Dedifferentiated amniotic fluid mesenchymal stem cell (primary cell): ENCODE data around the gene KIZ.
"Not testable (repeated sequence)": the region's sequence is repeated elsewhere in the genome, so short reads cannot be mapped to it uniquely, and the experiment has no call there.

Experiments
- DNase-seq: peaks from one replicate; pipeline ENCODE4 v3.0.0-alpha.2; 2016; ENCODE audit errors: extremely low spot score

Gene KIZ

DNA sequence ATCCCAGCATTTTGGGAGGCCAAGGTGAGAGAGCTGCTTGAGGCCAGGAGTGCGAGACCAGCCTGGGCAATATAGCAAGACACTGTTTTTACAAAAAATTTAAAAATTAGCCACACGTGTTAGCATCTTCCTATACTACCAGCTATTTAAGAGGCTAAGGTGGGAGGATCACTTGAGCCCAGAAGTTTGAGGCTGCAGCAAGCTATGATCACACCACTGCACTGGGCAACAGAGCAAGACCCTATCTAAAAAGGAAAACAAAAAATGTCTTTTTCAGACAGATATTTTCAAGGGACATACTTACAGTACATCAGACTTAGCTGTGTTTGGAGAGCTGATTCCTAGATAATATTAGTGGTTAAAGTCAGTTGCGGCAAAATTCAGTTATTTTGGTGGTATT lies 104.3 kb downstream of the KIZ start:
- DNase-seq: no peak

DNA sequence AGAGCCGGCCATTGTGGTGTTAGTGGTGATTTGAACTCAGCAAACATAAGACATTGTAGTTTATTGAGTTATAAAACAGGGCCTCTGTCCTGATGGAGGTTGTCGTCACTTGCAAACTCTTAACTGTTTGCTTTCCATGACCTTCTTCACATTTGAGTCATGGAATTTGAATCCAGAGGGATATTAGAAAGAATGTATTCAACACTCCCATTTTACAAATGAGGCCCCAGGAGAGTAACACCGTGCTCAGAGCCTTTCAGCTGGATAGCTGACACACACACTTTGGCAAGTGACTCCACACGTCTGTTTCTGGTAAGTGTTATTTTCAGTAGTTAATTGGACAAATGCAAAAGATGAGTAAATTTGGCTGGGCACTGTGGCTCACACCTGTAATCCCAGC lies 104.8 kb downstream of the KIZ start:
- no peak for DNase-seq

DNA sequence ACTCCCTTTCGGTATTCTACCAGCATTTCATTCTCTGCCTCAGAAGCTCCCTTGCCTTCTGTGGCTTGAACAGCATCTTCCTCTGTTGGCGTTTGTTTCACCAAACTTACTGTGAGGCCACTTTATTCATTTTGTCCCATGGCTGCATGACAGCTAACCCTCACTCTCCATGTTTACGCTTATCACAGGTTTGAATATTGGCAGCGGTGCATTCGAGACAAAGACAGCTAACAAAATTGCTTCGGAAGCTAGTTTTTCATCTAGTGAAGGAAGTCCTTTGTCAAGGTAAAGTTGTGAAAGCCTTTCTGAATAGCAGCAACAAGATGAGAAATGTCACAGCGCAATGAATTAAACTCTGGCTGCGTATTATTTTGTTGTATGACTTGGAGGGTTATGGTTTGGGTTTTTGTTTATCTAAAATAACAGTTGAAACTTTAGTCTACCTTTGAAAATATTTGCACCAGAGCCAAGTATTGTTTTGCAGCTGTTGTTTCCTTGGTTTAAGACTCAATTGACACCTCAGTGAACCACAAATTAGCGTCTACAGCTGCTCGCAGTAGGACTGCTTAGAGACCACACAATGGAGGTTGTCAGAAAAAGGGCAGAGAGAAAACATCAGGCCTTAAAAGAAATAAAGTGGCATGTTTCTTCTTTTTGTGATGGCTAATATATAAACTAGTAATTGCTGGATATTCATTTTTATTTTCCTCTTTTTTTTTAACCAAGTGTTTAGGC lies 106.8 kb downstream of the KIZ start:
- no peak for DNase-seq

DNA sequence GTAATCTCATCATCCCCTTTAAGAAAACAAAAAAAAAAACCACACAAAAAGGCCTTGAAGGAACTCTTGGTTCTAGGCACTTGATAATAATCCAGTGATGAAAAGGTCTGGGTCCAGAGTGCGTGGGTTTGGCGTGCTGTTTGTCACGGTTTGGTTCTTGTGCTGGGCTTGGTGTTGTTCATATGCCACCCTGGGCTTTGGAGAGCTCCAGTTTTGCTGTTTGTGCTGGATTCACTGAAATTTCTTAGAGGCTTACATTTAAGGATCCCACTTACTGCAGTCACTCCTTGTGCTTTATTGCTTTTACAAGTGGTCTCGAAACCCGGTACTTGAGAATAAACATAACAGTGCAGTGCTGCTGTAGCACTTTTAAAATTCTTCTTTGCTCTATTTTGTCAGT lies 108.4 kb downstream of the KIZ start:
- no peak for DNase-seq

DNA sequence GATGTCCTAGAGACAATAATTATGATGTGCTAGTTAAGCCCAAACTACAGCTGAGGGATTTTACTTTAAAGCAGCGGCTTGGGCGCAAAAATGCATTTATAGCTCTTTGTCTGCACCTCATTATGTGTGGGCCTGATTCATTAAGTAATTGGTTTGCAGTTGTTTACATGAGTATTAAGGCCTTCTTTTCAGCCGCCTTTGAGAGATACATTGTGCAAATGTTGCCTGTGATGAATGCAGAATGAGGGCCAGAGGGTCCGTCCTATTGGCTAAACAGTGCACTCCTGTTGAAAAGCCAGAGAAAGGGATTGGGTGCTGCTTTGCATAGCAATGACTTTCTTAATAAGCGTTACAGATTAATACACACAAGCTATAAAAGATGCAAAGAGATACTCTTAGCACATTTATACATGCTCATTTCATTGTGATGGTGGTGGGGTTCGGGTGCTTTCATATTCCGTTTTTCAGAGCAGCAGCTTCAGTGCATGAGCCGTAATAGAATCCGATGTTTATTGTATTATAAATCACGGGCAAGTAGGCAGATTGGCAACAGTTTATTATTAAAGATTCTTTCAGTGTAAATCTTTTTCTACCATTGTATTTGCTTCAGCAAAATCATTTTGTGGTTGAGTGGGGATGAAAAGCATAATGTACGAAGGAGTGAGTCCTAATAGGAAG lies 109.1 kb downstream of the KIZ start:
- DNase-seq: no peak

DNA sequence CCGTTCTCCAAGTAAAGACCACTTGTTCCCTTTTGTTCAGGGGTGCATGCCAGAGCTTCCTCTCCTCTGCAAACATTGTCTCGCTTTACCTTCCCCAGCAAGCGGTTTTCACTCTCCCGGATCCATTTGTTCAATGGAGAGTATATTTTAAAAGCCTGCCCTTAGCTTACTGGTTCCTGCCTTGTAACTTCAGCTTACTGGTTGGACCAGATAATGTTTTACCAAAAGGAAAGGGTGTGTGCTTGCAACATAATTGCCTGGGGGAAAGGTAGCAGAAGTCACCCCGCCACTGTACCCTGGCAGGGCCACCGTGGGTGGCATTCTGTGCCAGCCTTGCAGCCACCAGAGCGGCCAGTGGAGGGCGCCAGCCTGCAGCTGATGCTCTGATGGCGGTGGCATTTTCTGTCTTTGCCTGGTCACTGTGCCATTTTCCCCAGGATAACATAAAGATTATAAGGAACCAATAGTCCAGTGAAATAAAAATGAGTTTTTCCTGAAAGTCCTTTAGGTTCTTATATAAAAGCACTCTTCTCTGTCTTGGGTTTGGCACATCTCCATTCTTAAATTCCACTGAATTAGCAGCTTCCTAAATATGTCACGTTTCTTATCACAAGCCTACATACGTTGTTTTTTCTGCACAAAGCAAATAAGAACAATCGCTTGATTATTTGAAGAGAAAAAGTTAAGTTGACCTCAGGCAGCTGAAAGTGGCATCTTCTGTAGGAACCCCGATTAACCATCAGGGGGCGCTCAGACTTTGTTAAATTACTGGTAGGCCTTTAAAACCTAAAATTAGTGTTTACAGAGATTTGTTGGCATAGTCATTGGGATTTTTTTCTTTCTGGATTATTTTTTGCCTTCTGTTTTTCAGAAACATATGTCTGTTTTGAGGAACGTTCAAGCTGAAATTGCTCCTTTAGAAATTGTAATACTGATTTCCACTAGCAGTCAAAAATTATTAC lies 109.9 kb downstream of the KIZ start:
- peak; percentile 72 for DNase-seq

DNA sequence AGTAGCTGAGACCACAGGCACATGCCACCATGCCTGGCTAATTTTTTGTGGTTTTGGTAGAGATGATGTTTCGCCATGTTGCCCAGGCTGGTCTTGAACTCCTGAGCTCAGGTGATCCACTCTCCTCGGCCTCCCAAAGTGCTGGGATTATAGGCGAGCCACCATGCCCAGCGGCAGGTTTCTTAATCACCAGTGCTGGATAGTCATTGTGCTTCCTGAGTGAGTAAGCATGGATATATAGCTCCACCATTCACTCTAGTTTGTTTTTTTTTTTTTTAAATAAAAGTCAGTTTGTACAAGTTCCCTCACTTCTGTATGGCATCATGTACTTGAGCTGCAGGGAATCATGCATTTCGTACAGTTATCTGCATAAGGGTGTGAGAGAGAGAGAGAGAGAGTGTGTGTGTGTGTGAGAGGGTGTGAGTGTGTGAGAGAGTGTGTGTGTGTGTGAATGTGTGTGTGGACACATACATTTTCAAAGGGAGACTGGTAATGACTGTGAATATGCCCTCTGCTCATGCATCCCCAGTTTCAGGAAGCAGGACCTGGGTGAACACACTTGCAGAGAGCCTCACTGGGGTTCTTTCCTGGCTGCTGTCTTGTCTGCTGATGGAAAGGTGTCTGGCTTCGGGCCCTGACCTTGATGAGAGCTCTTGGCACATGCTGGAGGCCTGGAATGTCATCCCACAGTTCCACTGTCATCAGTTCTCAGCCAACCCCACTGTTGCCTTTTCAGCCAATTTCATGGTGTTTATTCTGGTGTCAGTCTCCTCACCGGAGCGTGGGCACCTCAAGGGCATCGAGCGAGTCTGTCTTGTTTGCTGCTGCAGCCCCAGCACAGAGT lies 112.3 kb downstream of the KIZ start:
- DNase-seq: no peak

DNA sequence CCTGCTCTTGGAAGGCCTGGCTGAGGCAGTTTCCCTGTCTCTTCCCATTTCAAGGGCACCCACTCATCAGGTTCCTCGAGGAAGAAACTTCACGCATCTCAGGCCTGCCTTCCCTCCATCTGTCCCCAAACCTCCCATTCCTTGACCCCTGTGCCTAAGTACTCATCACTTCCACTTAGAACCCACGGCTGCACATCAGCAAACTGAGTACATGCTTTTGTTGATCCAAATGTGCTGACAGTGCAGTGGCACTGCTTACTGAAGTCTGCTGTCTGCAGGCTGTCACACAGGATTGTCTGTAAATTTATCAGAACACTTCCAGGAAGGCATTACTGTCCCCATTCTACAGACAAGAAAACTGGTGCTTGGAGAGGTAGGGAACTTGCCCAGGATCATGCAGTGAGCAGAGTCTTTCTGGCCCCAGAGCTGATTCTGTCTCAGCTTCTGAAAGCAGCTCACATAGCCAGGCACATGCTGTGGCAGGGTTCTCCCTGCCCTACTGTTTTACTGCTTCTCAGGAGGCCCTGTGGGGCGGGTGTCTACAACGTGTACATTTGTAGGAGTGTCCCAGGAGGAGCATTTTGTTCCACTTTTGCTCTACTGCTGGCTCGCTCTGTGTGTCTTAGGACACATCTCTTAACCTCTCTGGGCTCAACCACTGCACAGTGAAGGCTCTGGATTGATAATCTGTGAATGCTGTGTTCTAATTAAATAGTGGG lies 113.1 kb downstream of the KIZ start:
- no peak for DNase-seq

DNA sequence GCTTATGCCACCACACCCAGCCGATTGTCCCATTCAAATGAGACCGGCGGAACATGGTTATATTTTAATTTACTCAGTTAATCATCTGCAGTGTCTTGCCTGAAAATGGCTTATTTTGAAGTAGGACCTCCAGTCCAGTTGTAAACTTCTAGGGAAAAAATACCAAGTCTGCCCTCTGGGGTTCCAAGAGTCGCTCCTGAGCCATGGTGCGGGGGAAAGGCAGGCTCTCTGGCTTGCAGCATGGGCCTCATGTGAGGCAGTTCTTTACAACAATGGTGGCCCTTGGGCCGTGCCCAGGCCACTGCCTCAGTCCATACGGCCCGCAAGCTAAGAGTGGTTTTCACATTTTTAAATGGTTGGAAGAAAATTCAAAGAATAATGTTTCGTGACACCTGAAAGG lies 114.5 kb downstream of the KIZ start:
- no peak for DNase-seq

DNA sequence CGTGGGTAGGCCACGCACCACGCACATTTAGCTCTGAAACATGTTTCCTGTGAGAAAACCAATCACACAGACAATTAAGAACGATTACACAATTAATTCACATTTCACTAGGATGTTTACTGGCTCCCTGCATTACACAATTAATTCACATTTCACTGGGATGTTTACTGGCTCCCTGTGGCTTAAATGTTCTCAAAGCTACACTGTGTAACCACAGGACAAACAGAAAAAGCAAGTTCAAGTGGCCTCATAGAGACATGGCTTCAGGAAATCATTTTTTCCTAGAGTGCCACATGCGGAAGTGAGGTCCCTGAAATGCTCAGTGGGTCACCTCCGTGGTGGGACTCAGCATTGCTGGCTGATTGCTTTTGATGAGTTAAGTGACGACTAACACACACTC lies 115.5 kb downstream of the KIZ start:
- DNase-seq: no peak

DNA sequence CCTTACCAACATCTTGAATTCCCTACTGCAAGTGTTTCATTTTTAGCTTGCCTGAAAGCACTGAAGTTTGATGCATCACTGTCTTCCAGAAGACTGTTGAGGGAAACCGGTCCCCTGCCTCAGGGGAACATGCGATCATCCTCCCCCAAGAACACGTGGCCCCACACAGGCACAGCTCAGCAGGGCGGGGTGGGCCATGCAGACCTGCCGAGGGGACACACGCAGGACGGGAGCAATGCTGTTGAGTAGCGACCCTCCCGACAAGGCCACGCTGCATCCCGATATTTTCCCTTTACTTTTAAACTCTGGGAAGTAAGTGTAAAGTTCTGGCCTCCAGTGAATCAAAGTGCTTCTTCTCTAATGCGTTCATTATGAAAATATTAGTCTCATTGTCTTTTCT lies 117.9 kb downstream of the KIZ start:
- DNase-seq: no peak

DNA sequence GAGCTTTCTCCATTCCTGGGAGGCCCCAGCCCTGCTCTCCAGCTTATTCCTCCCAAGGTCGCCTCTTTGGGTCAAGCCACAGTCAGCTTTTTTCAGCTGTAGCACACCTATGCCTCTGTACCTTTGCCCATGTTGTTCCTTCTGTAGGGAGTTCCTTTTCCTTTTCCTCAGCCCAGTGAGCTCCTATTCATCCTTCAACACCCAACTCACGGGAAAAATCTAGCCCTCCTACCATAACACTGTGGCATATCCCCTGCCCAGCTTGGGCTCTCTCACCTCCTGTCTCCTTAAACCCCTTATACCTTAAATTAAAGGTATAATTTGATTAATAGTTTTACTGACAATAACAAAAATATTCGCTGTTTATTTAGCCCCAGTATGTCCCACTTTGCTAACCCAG lies 118.9 kb downstream of the KIZ start:
- DNase-seq: no peak

DNA sequence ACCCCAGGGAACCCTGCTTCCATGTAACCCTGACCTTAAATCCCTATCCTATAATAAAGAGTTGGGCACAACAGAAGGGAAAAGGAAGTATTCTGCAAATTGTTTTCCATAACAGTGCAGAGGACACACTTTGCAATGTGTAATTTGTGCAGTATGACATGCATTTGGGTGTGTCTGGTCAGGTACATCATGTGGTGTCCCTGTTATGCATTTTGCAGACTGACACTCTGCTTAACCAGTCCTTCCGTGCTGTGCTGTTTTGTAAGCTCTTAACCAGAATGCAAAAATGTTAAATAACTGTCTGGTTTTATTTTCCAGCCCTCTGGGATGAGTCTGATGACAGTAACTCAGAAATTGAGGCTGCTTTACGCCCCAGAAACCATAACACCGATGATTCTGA lies 120.3 kb downstream of the KIZ start:
- DNase-seq: no peak

DNA sequence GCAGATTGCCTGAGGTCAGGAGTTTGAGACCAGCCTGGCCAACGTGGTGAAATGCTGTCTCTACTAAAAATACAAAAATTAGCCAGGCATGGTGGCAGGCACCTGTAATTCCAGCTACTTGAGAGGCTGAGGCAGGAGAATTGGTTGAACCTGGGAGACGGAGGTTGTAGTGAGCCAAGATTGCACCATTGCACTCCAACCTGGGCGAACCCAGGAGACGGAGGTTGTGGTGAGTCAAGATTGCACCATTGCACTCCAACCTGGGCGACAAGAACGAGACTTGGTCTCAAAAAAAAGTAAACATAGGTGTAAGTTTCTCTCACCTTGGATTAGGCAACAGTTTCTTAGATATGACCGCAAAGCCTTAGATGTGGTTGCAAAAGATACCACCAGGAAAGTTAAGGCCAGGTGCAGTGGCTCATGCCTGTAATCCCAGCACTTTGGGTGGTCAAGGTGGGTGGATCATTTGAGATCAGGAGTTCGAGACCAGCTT lies 121.8 kb downstream of the KIZ start:
- DNase-seq: not testable (repeated sequence)

DNA sequence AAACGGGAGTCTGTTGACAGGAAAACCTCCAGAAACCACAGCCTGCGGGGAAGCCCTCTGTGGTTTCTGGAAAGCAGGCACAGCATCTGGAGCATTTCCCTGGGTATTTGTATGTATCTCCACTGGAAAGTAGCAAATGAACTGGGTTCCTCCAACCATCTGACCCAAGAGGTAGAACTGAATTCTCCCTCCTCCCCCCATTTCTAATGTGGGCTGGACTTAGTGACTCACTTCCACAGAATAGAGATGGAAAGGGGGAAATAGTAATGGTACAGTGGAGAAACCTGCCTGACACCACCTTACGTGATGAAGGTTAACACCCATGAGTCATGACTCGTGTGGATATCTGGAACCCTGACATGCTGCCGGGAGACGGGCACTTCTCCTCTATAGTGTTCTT lies 125.4 kb downstream of the KIZ start:
- no peak for DNase-seq

DNA sequence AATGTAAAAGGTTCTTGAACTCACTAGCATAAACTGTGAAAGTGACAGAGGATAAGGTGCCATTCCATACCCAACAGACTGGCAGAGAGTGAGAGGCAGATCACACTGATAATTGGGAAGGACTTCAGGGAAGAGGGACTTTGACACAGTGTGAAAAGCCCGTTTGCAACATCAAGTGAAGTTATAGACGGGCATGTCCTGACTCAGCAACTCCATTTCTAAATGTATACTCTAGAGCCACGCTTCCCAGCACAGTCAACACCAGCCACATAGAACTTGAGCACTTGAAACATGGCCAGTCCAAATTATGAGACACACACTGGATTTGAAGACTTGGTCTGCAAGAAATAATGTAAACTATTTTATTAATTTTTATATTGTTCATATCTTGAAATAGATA lies 131.3 kb downstream of the KIZ start:
- no peak for DNase-seq

DNA sequence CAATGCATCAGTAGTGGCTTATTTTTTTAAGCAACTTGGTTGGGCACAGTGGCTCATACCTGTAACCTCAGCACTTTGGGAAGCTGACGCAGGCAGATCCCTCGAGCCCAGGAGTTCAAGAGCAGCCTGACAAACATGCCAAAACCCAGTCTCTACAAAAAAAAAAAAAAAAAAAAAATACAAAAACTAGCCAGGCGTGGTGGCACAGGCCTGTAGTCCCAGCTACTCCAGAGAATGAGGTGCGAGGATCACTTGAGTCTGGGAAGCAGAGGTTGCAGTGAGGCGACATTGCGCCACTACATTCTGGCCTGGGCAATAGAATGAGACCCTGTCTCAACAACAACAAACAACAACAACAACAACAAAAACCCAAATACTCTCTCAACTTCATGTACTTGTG lies 132.5 kb downstream of the KIZ start:
- DNase-seq: no peak

DNA sequence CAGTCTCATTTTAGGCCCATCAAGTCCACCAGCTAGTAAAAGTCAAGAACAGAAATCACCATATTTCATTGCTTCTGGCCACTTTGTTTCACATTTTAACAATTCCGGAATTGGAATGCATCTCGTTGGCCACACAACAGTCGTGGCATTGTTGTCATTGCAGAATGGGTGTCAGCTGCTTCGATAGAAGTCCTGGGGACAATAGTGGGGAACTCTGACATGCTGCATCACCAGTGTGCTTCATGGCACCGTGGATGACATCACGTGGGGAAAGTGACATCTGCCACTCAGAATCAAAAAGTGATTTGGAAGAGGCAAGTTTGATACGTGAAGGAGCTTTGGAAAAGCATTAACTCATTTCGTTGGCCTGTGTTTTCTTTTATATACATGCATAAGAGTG lies 133.5 kb downstream of the KIZ start:
- DNase-seq: no peak

DNA sequence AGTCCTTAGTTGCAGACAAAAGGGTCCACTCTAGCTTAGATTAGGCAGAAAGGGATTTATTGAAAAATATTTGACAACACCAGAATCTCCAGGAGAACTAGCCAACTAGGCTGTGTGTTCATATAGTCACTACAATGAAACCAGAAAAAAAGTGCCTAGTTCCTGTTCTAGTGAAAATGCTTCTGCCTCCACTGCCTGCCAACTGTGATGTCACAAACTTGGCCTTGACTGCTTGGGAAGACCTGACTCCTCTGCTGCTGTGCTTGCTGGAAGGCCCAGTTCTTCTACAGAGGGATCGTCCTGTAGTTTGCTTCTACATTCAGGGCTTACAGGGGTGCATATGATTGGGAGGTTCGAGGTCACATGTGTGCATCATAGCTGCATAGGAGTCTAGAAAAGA lies 136.9 kb downstream of the KIZ start:
- no peak for DNase-seq

DNA sequence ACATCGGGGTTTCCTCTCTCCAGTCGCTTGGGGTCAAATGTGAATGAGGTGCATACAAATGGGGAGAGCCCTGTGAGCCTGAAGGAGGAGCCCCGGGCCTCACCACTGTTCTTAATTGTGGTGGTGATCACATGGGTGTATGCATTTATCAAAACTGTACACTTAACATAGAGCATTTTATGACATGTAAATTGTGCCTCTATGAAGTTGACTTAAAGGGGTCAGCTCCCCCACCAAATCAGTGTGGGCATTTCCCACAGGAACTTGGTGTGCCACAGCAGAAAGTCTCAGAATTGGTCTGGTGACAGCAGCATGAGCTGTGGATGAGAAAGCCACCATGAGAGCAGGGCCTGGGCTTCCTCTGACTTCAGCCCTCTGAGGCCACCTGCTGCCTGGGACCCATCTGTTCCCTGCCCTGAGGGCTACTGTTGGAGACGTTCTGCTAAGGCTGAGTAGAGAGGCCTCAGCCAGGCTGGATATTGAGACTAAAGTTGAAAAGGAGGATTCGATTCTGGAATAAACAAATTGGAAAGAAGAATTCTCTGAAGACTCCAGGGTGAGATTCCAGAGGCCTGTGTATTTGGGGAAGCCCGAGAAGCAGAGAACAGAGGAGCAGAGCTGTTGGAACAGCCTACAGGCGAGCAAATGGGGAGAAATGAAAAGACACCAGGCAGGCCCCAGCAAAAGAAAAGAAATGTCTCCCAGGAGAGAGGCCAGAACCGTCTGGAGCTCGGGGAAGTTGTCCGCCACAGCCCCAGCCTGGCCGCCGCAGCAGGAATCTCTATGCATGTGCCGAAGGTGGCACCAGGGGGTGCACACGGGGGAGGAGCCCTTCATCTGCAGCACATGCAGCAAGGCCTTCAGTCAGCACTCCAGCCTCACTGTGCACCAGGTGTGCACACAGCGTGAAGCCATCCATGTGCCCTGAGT lies 139.6 kb downstream of the KIZ start:
- DNase-seq: no peak
